DMS53 (cell line): ENCODE data around the gene STAT5B.
A peak's percentile ranks its signal among the peaks of the same experiment; 100 is the strongest.
"Not testable (repeated sequence)": the region's sequence is repeated elsewhere in the genome, so short reads cannot be mapped to it uniquely, and the experiment has no call there.

Source experiments
- DNase-seq: peaks from one replicate; lab custom pipeline; 2025; lab: John Stamatoyannopoulos, UW

The STAT5B gene

GRCh38 chr17:42266918-42267766, 9.0 kb downstream of the STAT5B start:
- DNase-seq, result peak; percentile 24

- DNase-seq, result no peak
These were observed 9.7 kb downstream of the STAT5B start for GRCh38 chr17:42266462-42266861.

- DNase-seq, result not testable (repeated sequence)
These were observed 11.8 kb downstream of the STAT5B start for GRCh38 chr17:42264366-42264765.

DNA sequence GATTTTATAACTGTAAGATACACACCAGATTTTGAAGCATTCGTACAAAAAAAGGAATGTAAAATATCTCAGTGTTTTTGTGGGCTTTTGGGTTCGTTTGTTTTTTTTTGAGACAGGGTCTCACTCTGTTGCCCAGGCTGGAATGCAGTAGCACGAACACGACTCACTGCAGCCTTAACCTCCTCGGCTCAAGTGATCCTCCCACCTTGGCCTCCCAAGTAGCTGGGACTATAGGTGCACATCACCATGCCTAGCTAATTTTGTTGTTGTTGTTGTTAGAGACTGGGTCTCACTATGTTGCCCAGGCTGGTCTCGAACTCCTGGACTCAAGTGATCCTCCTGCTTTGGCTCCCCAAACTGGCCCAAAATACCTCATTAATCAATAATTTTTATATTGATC, 15.9 kb downstream of the STAT5B start:
- no peak for DNase-seq

- no peak for DNase-seq
These were observed 20.7 kb downstream of the STAT5B start for GRCh38 chr17:42255445-42255844.

DNA sequence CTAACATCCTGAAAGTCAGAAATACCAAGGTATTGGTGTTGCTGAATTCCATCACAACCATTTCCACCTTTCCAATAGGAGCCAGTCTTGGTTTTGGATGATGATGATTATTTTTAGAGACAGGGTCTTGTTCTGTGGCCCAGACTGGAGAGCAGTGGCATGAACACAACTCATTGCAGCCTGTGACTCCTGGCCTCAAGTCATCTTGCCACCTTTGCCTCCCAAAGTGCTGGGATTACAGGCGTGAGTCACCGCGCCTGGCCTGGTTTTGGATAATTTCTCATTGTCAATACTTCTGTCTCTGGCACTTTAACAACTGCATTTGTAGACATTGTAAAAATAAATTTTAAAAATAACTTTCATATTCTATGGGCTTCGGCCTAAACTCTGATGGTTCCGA, 22.6 kb downstream of the STAT5B start:
- DNase-seq, result no peak

- DNase-seq, result no peak
These were observed 23.3 kb downstream of the STAT5B start for GRCh38 chr17:42252597-42253550.

- DNase-seq, result peak; percentile 5
These were observed 25.1 kb downstream of the STAT5B start for GRCh38 chr17:42251115-42251514.

DNA sequence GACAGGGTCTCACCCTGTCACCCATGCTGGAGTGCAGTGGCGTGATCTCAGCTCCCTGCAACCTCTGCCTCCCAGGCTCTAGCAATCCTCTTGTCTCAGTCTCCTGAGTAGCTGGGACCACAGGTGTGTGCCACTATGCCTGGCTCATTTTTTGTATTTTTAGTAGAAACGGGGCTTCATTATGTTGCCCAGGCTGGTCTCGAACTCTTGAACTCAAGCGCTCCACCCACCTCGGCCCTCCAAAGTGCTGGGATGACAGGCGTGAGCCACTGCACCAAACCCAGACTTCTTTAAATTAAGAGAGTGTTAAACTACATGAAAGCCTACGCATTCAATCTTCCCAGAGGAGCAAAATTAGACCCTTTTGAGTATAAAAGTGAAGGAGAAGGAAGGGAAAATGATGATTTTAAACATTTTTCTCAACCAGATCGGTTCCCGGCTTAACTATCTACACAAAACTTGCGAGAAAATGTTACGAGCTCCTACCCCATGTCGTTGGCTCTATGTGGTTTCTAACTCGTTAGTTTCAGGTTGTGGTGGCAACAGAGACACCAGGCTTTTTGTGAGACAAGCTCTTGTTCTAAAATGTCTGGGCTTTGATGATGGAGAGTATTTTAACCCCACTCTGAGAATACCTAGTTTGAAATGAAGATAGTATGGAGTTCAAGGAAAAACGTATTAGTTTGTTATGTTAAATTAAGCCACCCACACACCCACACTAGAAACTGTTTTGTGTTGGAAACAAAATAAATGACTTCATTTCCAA, 26.3 kb downstream of the STAT5B start:
- no peak for DNase-seq

- peak; percentile 64 for DNase-seq
These were observed 27.6 kb downstream of the STAT5B start for GRCh38 chr17:42248351-42249179.

GRCh38 chr17:42247734-42248133, 28.5 kb downstream of the STAT5B start:
- DNase-seq, result no peak

DNA sequence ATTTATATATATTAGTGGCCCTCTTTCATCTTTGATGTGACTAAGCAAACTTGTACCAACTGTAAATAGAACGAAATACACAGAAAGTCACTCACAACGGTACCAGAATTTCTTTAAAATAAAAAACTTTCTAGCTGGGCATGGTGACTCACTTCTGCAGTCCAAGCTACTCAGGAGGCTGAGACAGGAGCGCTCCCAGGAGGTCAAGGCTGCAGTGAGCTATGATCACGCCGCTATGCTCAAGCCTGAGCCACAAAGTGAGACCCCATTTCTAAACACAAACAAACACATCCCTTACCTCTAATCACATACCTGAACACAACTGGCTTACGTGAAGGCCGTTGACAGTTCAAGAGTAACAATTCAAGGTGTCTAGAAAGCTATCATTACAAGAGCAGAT, 29.7 kb downstream of the STAT5B start:
- DNase-seq, result no peak

GRCh38 chr17:42245183-42245582, 31.0 kb downstream of the STAT5B start:
- not testable (repeated sequence) for DNase-seq

- DNase-seq, result not testable (repeated sequence)
These were observed 32.1 kb downstream of the STAT5B start for GRCh38 chr17:42244116-42244515.

- no peak for DNase-seq
These were observed 32.7 kb downstream of the STAT5B start for GRCh38 chr17:42243493-42243982.

DNA sequence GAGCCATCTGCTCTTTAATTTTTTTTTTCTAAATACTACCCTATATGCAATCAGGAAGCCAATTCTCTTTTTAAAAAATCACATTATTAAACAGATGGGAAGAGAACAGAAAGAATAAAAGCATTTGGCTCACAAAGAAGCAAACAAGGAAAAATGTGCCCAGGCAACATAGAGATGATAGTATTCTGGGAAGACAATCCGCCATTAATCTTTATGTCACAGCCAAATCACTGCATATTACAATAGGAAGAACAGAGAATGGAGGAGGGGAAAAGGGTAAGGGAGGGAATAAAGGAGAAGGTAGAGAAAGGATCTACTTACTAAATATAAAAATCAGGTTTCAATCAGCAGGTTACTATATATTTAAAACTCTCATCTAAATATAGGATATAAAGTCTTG, 34.3 kb downstream of the STAT5B start:
- no peak for DNase-seq

DNA sequence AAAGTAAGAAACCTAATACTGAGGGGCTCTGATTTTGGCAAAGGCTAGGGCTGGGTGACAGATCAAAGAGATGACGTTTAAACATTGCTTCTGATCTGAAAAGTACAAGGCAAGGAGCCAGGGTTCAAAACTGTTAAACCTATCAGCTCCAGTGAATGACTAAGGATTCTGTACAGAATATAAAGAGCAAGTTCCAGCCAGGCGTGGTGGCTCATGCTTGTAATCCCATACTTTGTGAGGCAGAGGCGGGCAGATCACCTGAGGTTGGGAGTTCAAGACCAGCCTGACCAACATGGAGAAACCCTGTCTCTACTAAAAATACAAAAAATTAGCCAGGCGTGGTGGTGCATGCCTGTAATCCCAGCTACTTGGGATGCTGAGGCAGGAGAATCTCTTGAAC, 35.3 kb downstream of the STAT5B start:
- not testable (repeated sequence) for DNase-seq

DNA sequence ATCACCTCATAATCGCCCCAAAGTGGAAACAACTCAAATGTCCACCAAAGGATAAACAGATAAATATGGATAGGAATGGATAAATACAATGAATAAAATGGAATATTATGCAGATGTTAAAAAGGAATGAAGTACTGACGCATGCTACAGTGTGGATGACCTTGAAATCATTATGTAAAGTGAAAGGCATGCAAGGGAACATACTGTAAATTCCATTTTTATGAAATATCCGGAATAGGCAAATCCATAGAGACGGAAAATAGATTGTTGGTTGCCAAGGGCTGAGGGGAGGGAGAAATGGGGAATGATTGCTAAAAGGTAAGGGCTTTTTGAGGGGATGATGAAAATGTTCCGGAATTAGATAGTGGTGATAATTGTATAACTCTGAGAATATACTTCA, 36.0 kb downstream of the STAT5B start:
- DNase-seq, result no peak

- not testable (repeated sequence) for DNase-seq
These were observed 36.6 kb downstream of the STAT5B start for GRCh38 chr17:42239576-42239975.

- no peak for DNase-seq
These were observed 39.4 kb downstream of the STAT5B start for GRCh38 chr17:42236760-42237159.

GRCh38 chr17:42233994-42234393, 42.2 kb downstream of the STAT5B start:
- DNase-seq, result no peak
